Measurements from ENCODE around the gene GTPBP1. TPM values are rescaled to one million over a fixed set of nuclear protein-coding genes. Genes with fewer than 3 reads are reported as not detected.

Gene GTPBP1
- total RNA-seq, 4 donors from 2014 or later: 27.7 to 124 (median 36.0) TPM

DNA sequence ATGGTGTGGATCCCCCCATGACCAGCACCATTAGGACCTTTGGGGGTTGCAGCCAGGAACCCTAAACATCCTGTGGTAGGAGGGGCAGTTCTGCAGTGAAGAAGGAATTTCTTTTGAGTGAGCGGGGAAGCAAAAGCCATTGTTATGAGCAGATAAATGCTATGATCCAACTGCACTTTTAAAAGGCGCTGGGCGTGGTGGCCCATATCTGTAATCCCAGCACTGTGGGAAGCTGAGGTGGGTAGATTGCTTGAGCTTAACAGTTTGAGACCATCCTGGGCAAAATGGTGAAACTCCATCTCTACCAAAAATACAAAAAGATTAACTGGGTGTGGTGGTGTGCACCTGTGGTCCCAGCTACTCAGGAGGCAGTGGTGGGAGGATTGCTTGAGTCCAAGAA, 29.9 kb upstream of the GTPBP1 start:
- Histone ChIP-seq H3K4me1 (no peaks in the 10 kb centered on the region), H3K27ac (no peak overlapping the region), H3K36me3 (peaks cover 0 to 25% of the 10 kb centered on the region in 2 donors), H3K27me3 (no peaks in the 10 kb centered on the region), H3K9me3 (no peaks in the 10 kb centered on the region), H3K4me3 (no peak overlapping the region)
- in situ Hi-C loops (cut with MboI; ENCODE audit: low sequenced_read_pairs in 4 of 4): no loop called here
- no peak for ATAC-seq
- no peak for DNase-seq
- TF ChIP-seq POLR2A (IDR thresholded peaks at IDR 0.05): no peak
- TF ChIP-seq, protein P1, sequence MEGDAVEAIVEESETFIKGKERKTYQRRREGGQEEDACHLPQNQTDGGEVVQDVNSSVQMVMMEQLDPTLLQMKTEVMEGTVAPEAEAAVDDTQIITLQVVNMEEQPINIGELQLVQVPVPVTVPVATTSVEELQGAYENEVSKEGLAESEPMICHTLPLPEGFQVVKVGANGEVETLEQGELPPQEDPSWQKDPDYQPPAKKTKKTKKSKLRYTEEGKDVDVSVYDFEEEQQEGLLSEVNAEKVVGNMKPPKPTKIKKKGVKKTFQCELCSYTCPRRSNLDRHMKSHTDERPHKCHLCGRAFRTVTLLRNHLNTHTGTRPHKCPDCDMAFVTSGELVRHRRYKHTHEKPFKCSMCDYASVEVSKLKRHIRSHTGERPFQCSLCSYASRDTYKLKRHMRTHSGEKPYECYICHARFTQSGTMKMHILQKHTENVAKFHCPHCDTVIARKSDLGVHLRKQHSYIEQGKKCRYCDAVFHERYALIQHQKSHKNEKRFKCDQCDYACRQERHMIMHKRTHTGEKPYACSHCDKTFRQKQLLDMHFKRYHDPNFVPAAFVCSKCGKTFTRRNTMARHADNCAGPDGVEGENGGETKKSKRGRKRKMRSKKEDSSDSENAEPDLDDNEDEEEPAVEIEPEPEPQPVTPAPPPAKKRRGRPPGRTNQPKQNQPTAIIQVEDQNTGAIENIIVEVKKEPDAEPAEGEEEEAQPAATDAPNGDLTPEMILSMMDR (IDR thresholded peaks at IDR 0.05 in 4 of 5, conservative IDR thresholded peaks at IDR 0.05 in 1 of 5): no peak
- intact Hi-C loops (cut with DNase I; ENCODE audit: low total_unique reads): no loop called here

DNA sequence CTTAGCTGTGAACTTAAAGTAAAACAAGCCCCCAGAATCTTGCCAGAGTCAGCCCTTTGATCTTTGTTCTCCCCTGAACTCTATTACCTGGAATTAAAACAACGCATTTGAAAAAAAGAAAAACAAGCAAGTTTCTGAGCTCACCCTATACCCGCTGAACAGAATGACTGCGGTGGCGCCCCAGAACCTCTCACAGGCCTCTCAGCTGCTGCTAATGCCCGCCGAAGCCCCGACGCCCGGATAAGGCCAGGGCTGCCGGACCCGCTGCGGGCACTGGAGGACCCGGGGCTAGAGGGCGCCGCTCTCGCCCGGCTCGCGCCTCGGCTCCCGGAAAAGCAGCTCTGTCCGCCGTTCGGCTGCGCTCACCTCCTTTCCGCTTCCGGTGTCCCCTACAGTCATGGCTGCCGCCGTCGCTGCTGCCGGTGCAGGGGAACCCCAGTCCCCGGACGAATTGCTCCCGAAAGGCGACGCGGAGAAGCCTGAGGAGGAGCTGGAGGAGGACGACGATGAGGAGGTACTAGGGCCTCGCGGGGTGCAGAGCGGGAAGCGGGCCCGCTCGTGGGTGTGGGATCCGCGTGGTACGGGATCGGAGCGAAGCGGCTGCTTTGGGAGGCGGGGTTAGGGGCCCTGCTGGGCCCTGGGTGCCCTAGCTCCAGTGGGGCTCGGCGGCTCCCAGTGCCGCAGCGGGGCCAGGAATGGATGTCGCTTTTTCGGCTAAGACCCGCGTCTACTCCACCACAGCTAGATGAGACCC, 24.0 kb upstream of the GTPBP1 start, which contains the start of gene TOMM22:
TOMM22 (plus strand) TSS at position 376 of the 754 bp plus-strand sequence; CDS start at position 398, 22 bp downstream.
- DNase-seq: peak; percentile 76 to 83
- Histone ChIP-seq H3K27me3 (no peaks in the 10 kb centered on the region), H3K36me3 (peaks cover 0 to 43% of the 10 kb centered on the region in 2 donors), H3K27ac (peak within 1 kb of the TSS; percentile 76 to 94 (median 83)), H3K9me3 (no peaks in the 10 kb centered on the region), H3K4me1 (peaks cover 6 to 13% of the 10 kb centered on the region in 2 donors), H3K4me3 (peak within 1 kb of the TSS; percentile 87 to 99 (median 92))
- in situ Hi-C loops (cut with MboI; ENCODE audit: low sequenced_read_pairs in 4 of 4): no loop called here
- intact Hi-C loops (cut with DNase I; ENCODE audit: low total_unique reads): loop anchor here (10.0 kb wide), 1 partner anchor 187 kb away; no protein-coding TSS in a partner anchor
- peak; percentile 54 to 59 for TF ChIP-seq POLR2A (IDR thresholded peaks at IDR 0.05)
- TF ChIP-seq, protein P1 (IDR thresholded peaks at IDR 0.05 in 4 of 5, conservative IDR thresholded peaks at IDR 0.05 in 1 of 5): peak in 4 of 5 experiments; percentile 37 to 72 (median 56)
- peak; percentile 97 to 98 for ATAC-seq

DNA sequence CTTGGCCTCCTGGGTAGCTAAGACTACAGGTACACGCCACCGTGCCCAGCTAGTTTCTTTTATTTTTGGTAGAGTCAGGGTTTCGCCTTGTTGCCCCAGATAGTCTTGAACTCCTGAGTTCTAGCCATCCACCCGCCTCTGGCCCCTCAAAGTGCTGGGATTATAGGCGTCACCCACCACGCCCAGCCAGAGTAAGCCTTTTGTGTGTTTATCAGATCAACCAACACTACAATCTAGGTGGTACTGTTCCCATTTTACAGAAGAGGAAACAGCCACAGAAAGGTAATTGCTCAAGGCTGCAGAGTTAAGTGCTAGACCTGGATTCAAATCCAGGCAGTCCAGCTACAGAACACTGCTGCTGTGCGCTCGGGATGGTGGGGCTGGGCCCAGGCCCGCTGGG, 20.8 kb upstream of the GTPBP1 start:
- H3K27me3 ChIP-seq: no peaks in the 10 kb centered on the region
- no peaks in the 10 kb centered on the region for H3K9me3 ChIP-seq
- no peak for TF ChIP-seq POLR2A (IDR thresholded peaks at IDR 0.05)
- TF ChIP-seq, protein P1 (IDR thresholded peaks at IDR 0.05 in 4 of 5, conservative IDR thresholded peaks at IDR 0.05 in 1 of 5): no peak
- no peak for ATAC-seq
- H3K4me3 ChIP-seq: no peak overlapping the region
- H3K27ac ChIP-seq: no peak overlapping the region
- peaks cover 6 to 13% of the 10 kb centered on the region in 2 donors for H3K4me1 ChIP-seq
- intact Hi-C loops (cut with DNase I; ENCODE audit: low total_unique reads): loop anchor here (10.0 kb wide), 1 partner anchor 190 kb away; no protein-coding TSS in a partner anchor
- no peak for DNase-seq
- H3K36me3 ChIP-seq: peaks cover 7 to 68% of the 10 kb centered on the region in 2 donors
- in situ Hi-C loops (cut with MboI; ENCODE audit: low sequenced_read_pairs in 4 of 4): no loop called here

DNA sequence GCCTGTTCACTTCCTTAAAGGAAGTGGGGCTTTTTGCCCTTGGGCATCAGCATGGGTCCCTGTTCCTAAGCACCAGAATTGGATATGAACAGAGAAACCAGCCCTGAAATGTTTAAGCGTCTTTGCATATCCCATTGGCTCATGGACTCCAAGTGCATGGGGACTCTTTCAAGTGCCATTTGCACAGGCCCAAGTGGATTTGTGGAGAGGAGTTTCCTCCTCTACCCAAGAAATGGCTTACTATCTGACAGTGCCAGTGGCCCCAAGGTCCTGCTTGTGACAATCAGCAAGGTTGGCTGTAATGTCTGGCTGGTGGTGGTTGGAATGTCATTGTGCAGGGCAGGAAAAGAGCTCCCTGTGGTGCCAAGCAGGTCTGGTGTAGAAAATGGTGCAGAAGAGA, 20.0 kb upstream of the GTPBP1 start:
- ATAC-seq: no peak
- Histone ChIP-seq H3K9me3 (no peaks in the 10 kb centered on the region), H3K4me1 (peaks cover 6 to 13% of the 10 kb centered on the region in 2 donors), H3K27ac (no peak overlapping the region), H3K36me3 (peaks cover 7 to 68% of the 10 kb centered on the region in 2 donors), H3K27me3 (no peaks in the 10 kb centered on the region), H3K4me3 (no peak overlapping the region)
- no peak for TF ChIP-seq POLR2A (IDR thresholded peaks at IDR 0.05)
- TF ChIP-seq, protein P1 (IDR thresholded peaks at IDR 0.05 in 4 of 5, conservative IDR thresholded peaks at IDR 0.05 in 1 of 5): no peak
- in situ Hi-C loops (cut with MboI; ENCODE audit: low sequenced_read_pairs in 4 of 4) (no loop called here), intact Hi-C loops (cut with DNase I; ENCODE audit: low total_unique reads) (loop anchor here (10.0 kb wide), 1 partner anchor 191 kb away; no protein-coding TSS in a partner anchor)
- DNase-seq: no peak

Data from gastrocnemius medialis (tissue), 4 donors.